SK-N-MC (cell line): ENCODE results near the gene GEMIN5.

Source experiments
- DNase-seq: peaks from one replicate; pipeline ENCODE4 v3.0.0-alpha.2; 2011; ENCODE audit warnings: low read depth, low spot score
- H3K27ac ChIP-seq: fragments of 200-600 bp; sonication (generic); 2 replicates; pipeline ENCODE4 v1.5.1; 2016; ENCODE audit warnings: mixed run types
- H3K36me3 ChIP-seq: fragments of 200-600 bp; sonication (generic); 2 replicates; pipeline ENCODE4 v1.6.1; 2017; ENCODE audit warnings: antibody characterized with exemption, low read length, mixed read lengths; ENCODE audit not compliant: insufficient read depth
- H3K4me3 ChIP-seq: fragments of 200-600 bp; sonication (generic); 2 replicates; pipeline ENCODE4 v1.5.1; 2016
- H3K9ac ChIP-seq: fragments of 200-600 bp; sonication (generic); 2 replicates; pipeline ENCODE4 v1.8.0; 2017; ENCODE audit warnings: mixed run types, mixed read lengths; ENCODE audit not compliant: insufficient read length
- H3K9me3 ChIP-seq: fragments of 200-600 bp; sonication (generic); 2 replicates; pipeline ENCODE4 v1.6.1; 2017; ENCODE audit warnings: low read depth, mild to moderate bottlenecking, antibody characterized with exemption, low read length, moderate library complexity, mixed read lengths
- EZH2 ChIP-seq: fragments of 200-600 bp; sonication (generic); IDR thresholded peaks from one replicate; pipeline ENCODE4 v1.6.1; 2017; ENCODE audit warnings: antibody characterized with exemption
- FOXP2 ChIP-seq: optimal IDR thresholded peaks from 2 replicates; pipeline ENCODE3; 2011; ENCODE audit warnings: mild to moderate bottlenecking, moderate library complexity; ENCODE audit not compliant: insufficient read depth; ENCODE audit errors: extremely low read length, control extremely low read depth
- POLR2AphosphoS5 ChIP-seq: IDR thresholded peaks from 2 replicates; pipeline ENCODE4 v1.6.1; 2012; ENCODE audit warnings: mild to moderate bottlenecking, low read depth, low read length, borderline replicate concordance

GEMIN5 gene

DNA sequence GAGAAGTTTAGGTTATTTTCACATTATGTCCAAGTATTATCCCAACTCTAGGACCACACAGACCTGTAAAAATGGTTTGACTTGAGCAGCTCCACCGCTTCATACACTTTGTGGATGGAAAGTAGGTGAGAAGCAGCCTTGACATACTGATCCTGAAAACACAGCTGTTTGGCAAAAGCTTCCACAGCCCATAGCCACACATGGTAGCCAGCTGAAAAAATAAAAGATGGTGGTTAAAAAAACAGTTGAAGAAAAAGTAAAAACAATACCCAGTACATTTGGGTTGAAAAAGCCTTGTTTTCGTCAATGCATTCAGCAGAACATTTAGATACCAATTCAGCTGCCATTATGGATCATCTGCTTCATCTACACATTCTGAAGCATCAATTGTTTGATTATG lies 36.7 kb downstream of the GEMIN5 start:
- Histone ChIP-seq H3K9me3 (no peaks in the 10 kb centered on the region), H3K9ac (no peak overlapping the region), H3K4me3 (no peak overlapping the region), H3K36me3 (peaks cover 90% of the 10 kb centered on the region), H3K27ac (no peak overlapping the region)
- no peak for TF ChIP-seq EZH2
- no peak for TF ChIP-seq FOXP2
- TF ChIP-seq POLR2AphosphoS5: no peak
- DNase-seq: no peak

- H3K9ac ChIP-seq: no peak overlapping the region
- H3K9me3 ChIP-seq: no peaks in the 10 kb centered on the region
- peak overlapping the region; percentile 33; the same call in 1 of the 2 replicates for H3K27ac ChIP-seq
- DNase-seq: no peak
- peaks cover 92% of the 10 kb centered on the region for H3K36me3 ChIP-seq
- no peak overlapping the region for H3K4me3 ChIP-seq
- no peak for TF ChIP-seq POLR2AphosphoS5
- no peak for TF ChIP-seq FOXP2
- TF ChIP-seq EZH2: no peak
Observed at GRCh38 chr5:154900066-154900465, 37.9 kb downstream of the GEMIN5 start.

DNA sequence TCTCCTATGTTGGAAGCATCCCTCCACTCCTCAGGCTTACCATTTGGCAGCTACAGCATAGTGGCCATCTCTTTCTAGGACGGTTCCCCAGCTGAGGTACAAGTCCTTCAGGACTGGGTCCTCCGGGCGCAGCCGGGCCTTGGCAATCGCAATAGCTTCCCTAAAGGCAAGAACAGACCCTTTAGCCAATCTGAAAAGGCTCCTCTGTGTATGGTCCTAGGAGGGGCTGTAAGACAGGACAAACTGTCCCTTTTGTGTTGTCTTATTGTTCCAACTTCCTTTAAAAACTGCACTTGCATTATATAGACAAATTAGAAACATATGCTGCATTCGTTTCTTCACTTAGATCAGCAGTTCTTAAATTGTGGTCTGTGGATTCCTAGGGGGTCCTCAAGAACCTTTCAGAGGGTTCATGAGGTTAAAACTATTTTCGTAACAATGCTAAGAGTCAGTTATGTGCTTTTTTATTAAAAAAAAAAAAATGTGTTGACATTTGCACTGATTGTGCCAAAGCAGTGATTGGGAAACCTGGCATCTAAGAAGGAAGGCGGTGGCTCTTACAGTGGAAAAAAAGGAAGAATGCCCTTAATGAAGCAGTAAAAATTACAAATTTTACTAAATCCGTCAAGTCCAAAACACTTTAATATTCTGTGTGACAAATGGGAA lies 38.7 kb downstream of the GEMIN5 start:
- TF ChIP-seq FOXP2: no peak
- TF ChIP-seq EZH2: no peak
- TF ChIP-seq POLR2AphosphoS5: no peak
- DNase-seq: peak; percentile 14
- Histone ChIP-seq H3K9me3 (no peaks in the 10 kb centered on the region), H3K9ac (no peak overlapping the region), H3K4me3 (peak overlapping the region; percentile 32; the same call in 1 of the 2 replicates), H3K36me3 (peaks cover 88% of the 10 kb centered on the region), H3K27ac (peak overlapping the region; percentile 59)

DNA sequence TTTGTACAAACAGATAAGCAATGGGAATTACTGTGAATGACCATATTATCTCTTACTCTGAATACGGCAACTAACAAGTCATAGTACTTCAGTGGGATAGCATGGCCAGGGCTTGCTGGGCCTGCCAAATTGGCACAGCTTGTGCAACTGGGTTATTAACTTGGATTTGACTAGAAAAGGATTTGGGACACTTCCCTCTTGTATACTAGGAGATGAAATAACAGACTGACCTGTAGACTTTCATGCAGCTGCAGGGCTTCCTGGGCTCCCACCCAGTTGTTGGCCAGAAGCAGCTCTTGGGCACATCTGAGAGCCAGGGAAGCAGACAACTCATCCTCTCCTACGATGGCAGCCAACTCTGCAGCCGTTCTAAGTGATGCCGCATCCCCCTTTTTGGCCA lies 39.8 kb downstream of the GEMIN5 start:
- no peak overlapping the region; the same call in 1 of the 2 replicates for H3K27ac ChIP-seq
- no peaks in the 10 kb centered on the region for H3K9me3 ChIP-seq
- H3K9ac ChIP-seq: no peak overlapping the region
- DNase-seq: no peak
- no peak overlapping the region for H3K4me3 ChIP-seq
- TF ChIP-seq FOXP2 (no peak), POLR2AphosphoS5 (no peak), EZH2 (no peak)
- H3K36me3 ChIP-seq: peaks cover 90% of the 10 kb centered on the region

DNA sequence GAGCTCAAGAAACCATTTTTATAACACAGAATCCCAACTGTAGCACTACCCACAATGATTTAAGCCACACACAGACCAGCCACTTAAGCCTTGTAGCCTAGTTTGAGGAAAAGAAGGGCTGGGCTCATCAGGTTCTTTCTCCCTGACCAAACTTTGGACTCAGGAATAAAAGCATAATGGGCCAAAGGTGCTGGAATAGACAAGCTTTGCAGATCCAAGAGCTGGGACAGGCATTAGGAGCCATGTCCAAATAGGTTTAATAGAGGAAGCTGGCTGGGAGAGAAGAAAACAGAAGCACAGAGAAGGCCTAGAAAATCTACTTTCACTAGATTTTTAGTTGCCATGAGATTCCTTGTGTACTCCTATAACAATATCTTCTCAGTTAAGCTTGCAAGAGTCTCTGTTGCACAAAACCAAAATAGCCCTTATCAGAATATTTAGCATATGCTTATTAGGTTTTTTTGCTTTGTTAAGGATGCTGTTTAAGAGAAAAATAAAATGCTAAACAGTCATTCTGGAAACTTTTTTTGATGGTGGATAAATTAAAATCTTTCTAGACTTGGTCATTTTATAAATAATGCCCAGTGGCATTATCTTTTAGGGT lies 41.3 kb downstream of the GEMIN5 start:
- H3K36me3 ChIP-seq: peaks cover 86% of the 10 kb centered on the region
- H3K4me3 ChIP-seq: no peak overlapping the region
- no peak overlapping the region for H3K9ac ChIP-seq
- no peak for TF ChIP-seq EZH2
- H3K27ac ChIP-seq: no peak overlapping the region
- DNase-seq: no peak
- no peaks in the 10 kb centered on the region for H3K9me3 ChIP-seq

GRCh38 chr5:154895606-154896561 lies 42.1 kb downstream of the GEMIN5 start:
- no peaks in the 10 kb centered on the region for H3K9me3 ChIP-seq

GRCh38 chr5:154893381-154893780 lies 44.6 kb downstream of the GEMIN5 start:
- peaks cover 91% of the 10 kb centered on the region for H3K36me3 ChIP-seq
- DNase-seq: no peak
- H3K9ac ChIP-seq: no peak overlapping the region
- H3K4me3 ChIP-seq: no peak overlapping the region
- H3K27ac ChIP-seq: no peak overlapping the region
- TF ChIP-seq EZH2 (no peak), FOXP2 (no peak), POLR2AphosphoS5 (no peak)
- H3K9me3 ChIP-seq: no peaks in the 10 kb centered on the region

More at GRCh38 chr5:154895606-154896561, 42.1 kb downstream of the GEMIN5 start:
- H3K36me3 ChIP-seq: peaks cover 86% of the 10 kb centered on the region
- DNase-seq: no peak
- H3K27ac ChIP-seq: no peak overlapping the region
- H3K9ac ChIP-seq: no peak overlapping the region
- TF ChIP-seq EZH2 (no peak), POLR2AphosphoS5 (no peak), FOXP2 (no peak)
- no peak overlapping the region for H3K4me3 ChIP-seq

GRCh38 chr5:154892369-154892771 lies 45.6 kb downstream of the GEMIN5 start:
- no peak overlapping the region for H3K4me3 ChIP-seq
- no peak for DNase-seq
- H3K9me3 ChIP-seq: no peaks in the 10 kb centered on the region
- peaks cover 91% of the 10 kb centered on the region for H3K36me3 ChIP-seq
- no peak overlapping the region for H3K27ac ChIP-seq
- H3K9ac ChIP-seq: no peak overlapping the region
- no peak for TF ChIP-seq EZH2
- no peak for TF ChIP-seq FOXP2
- no peak for TF ChIP-seq POLR2AphosphoS5
